ENCODE results near the gene GGT1.
"Not testable (repeated sequence)": the region's sequence is repeated elsewhere in the genome, so short reads cannot be mapped to it uniquely, and the experiment has no call there.

GGT1 gene

DNA sequence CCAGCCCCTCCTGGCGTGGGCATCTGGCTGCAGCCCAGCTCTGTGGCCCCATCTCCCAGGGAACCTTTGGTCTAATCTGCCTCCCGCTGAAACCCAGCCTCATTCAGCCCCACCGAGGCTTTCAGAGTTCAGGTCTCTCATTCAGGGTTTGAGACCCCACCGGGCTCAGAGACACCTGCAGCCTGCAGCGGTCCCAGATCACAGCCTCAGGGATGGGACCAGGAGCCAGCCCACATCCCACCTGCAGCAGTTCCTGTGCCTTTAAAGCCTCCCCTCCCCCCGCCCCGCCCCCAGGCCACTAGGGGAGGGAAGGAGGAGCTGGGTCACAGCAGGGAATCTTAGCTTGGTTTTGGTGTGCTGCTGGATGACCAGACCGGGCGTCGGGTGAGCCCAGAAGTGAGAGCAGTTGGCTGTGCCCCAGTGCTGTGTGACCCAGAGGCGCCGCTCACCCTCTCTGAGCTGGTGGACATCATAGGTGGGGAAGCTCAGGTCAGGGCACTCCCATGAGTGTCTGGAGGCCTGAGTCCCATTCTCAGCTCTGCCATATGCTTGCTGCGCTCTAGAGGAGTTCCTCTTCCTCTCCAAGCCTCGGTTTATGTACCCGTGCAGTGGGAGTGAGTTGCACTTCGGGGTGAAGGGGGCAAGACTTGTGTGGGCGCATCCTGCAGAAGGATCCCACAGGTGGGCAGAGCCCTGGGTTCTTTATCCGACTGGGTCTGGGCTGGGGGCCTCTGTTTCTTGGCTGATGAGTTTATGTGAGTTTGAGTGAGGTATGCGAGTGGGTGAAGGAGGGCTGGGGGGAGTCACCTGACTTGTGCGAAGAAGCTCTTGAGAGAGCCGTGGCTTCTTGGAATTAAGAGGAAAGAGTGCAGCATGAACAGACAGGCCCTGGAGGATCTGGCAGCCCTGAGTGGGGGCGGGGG, at the start of gene GGT1:
TSS of gene GGT1 (plus strand) at position 347 of the 923 bp plus-strand sequence. CDS start 7,889 bp downstream, outside the sequence.
- peak in 1 of 2 experiments; percentile 59 for DNase-seq (ENCODE audit: low read depth in 1 of 2, low spot score in 1 of 2)
- in situ Hi-C loops (cut with HindIII; ENCODE audit: low pct_unique_long_range_greater_than_20kb, low sequenced_read_pairs): not testable (repeated sequence)

DNA sequence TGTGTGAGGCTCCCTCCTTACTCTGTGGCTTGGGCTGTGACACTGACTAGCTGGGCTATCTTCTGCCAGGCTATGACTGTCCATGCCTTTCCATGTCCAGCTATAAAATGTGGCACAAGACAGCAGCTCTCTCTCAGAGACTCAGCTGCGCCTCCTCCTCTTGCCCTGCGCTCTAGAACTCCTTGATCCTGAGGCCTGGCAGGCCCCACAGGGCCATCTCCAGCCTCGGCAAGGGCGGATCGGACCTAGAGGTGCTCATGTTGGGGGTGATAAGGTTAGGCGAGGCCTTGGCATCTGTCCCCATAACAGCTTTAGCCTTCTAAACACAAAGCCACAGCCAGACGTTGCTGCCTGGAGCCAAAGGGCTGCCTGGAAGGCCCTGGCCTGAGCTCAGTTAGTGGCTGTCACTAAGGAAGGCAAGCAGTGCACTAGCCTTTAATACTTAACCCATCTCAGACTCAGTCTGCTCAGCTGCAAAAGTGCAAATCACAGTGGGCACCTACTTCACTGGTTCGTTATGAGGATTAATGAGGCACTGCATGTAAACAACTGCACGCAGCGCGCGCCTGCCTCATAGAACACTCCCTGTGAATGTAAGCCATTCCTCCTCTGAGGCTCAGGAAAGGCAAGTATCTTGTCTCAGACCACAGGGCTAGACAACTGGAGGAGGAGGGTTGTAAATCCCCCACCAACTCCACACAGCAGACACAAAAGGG, 49.2 kb upstream of the GGT1 start:
- no peak for TF ChIP-seq JUND (IDR thresholded peaks at IDR 0.05; ENCODE audit: low read depth)
- in situ Hi-C loops (cut with HindIII; ENCODE audit: low pct_unique_long_range_greater_than_20kb, low sequenced_read_pairs): no loop called here
- no peak for DNase-seq (ENCODE audit: low read depth in 1 of 2, low spot score in 1 of 2)

DNA sequence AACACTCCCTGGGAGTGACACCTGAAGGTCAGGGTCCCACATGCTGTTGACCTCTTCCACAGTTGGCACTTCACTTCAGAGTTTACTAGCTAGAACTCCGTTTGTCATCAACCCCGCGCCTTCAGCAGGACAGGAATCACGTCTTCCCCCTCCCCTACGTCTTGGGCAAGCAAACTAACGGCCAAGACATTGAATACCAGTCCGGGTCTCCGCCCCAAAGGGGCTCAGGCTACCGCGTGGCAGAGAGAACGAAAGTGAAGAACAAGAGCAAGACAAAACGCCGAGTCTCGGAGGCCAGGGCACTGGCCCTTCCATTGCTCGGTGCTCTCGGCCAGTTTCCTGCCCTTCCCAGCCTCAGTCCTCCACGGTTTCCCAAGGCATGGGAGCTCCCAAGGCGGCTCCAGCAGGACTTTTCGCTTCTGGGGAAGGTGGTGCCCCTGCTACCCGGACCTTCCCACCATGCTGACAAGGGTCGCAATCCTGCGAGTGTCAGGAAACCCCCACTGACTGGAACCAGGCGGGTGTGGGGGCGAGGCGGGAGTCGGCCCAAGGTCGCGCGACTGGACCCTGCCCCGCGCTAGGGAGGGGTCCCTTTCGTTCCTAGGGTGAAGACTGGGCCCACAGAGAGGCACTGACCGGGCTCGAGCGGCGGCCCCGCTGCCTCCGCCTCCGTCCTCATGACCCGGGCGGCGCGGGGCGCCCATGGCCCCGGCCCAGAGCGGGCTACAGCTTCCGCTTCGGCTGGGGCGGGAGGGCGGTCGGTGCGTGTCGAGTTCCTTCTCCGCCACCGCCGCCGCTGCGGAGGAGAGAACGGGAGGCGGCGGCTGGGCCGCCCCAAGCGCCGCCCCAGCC, 48.5 kb upstream of the GGT1 start, which contains the start of gene GUCD1:
TSS of gene GUCD1 (minus strand) at position 826 of the 852 bp plus-strand sequence. CDS start at position 679, 147 bp downstream.
- in situ Hi-C loops (cut with HindIII; ENCODE audit: low pct_unique_long_range_greater_than_20kb, low sequenced_read_pairs): no loop called here
- no peak for TF ChIP-seq JUND (IDR thresholded peaks at IDR 0.05; ENCODE audit: low read depth)
- peak in 1 of 2 experiments; percentile 18 for DNase-seq (ENCODE audit: low read depth in 1 of 2, low spot score in 1 of 2)

DNA sequence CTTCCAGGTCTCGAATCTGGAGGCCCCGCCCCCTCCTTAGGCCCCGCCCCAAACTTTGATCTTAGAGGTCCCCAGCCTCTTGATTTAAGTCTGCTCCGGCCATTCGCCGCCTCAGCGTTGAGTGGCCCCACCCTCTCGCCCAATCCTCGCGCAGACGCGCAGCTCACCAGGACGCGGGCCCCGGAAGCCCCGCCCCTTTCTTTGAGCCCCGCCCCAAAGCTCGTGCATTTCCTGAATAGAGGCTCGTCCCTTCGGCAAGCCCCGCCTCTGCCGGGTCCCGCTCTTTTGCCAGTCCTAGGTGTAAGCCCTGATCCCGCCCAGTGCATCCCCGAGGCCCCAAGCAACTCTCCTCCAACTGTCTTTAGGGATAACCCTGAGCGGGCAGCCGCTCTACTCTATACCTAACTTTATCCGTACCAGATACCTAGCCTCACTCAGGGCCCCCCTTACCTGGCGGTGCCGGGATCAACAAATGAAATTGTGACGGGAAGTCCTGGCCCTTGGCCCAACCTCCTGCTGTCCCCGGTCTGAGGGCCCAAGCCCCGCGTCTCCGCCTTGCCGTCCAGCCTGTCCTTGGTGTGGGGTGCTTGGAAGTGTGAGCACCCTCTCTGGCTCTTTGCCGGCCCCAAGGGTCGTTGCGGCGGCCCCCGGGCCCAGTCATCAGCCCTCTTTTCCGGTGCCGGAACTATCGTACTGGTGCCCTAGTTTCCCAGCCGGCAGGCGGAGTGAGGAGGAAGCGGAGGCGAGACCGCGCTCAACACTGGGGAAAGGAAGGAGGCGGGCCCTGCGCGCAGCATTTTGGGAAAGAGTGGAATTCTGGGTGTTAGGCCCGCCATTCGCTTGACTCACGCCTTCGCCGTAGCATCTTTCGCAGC, 47.6 kb upstream of the GGT1 start, which contains the start of gene SNRPD3:
TSS of gene SNRPD3 (plus strand) at position 835 of the 875 bp plus-strand sequence. CDS start 1,676 bp downstream, outside the sequence.
- in situ Hi-C loops (cut with HindIII; ENCODE audit: low pct_unique_long_range_greater_than_20kb, low sequenced_read_pairs): no loop called here
- DNase-seq (ENCODE audit: low read depth in 1 of 2, low spot score in 1 of 2): peak; percentile 88 to 98
- no peak for TF ChIP-seq JUND (IDR thresholded peaks at IDR 0.05; ENCODE audit: low read depth)

DNA sequence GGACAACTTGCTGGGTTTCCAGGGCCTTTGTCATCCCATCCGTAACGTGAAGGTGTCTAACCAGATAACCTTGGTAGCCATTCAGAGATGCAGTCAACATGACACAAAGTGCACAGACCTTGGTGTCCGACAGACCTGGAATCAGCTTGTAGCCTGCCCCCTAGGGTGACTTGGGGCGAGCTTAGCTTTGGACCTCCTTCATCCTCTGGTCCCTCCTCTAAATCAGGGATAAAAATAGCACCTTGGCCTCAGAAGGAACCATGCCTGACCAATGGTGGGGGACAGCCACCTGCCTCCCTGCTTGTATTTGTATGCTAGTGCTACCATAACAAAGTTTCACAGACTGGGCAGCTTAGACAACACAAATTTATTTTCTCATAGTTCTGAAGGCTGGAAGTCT, 43.5 kb upstream of the GGT1 start:
- DNase-seq (ENCODE audit: low read depth in 1 of 2, low spot score in 1 of 2): no peak
- TF ChIP-seq JUND (IDR thresholded peaks at IDR 0.05; ENCODE audit: low read depth): no peak
- in situ Hi-C loops (cut with HindIII; ENCODE audit: low pct_unique_long_range_greater_than_20kb, low sequenced_read_pairs): no loop called here

DNA sequence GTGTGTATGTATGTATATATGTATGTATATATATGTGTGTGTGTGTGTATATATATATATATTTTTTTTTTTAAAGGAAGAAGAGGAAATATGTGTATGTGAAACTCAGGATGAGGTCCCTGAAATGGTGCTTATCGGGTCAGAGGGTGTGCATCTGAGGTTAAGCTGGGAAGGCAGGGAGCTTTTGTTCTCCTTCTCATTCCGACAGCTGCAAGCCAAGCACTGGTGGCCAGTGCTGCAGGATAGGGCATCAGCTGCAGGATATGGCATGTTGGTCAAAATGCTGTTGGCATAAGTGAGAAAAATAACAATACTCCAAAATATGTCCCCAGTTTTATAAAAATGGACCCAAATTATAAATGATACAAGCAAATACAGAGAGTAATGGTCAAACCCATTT, 39.7 kb upstream of the GGT1 start:
- in situ Hi-C loops (cut with HindIII; ENCODE audit: low pct_unique_long_range_greater_than_20kb, low sequenced_read_pairs): no loop called here
- TF ChIP-seq JUND (IDR thresholded peaks at IDR 0.05; ENCODE audit: low read depth): no peak
- DNase-seq (ENCODE audit: low read depth in 1 of 2, low spot score in 1 of 2): no peak

DNA sequence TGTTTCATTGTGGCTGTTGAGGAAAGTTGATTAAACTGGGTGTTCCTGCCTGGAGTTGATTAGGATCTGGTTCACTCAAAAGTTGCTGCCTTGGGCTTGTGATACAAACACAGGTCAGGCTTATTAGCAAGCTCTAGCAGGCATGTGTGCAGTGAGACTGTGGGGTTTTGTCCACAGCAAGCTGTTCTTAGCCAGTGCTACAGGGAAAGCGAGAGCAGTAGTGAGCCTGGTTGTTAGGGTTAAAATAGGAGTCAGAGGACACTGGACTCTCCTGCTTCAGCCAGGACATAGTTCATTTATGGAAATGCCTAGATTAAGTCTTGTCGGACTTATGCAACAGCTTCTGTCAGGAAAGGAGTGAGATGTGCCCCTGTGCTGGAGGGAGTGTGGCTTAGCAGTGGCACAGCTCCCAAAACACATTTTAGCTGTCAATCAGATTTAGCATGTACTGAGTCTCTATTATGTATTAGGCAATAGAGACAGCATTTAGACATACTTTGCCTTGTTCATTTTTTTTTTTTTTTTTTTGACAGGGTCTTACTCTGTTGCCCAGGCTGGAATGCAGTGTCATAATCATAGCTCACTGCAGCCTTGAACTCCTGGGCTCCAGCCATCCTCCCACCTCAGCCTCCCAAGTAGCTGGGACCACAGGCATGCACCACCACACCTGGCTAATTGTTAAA, 38.5 kb upstream of the GGT1 start:
- in situ Hi-C loops (cut with HindIII; ENCODE audit: low pct_unique_long_range_greater_than_20kb, low sequenced_read_pairs): no loop called here
- TF ChIP-seq JUND (IDR thresholded peaks at IDR 0.05; ENCODE audit: low read depth): no peak
- DNase-seq (ENCODE audit: low read depth in 1 of 2, low spot score in 1 of 2): no peak

DNA sequence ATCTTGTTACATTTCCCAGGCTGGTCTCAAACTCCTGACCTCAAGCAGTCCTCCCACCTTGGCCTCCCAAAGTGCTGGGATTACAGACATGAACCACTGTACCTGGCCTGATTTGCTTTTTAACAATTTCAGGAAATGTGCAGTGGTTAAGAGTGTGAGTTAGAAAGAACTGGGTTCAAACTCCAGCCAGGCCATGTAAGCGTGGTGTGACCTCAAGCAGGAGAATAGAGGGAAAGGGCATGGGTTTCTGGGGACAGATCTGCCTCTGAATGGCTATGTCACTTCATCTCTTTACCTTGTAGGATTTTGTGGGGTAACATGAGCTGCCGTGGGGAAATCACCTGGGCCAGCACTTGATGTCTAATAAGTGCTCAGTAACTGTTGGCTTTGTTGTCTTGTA, 37.9 kb upstream of the GGT1 start:
- no peak for DNase-seq (ENCODE audit: low read depth in 1 of 2, low spot score in 1 of 2)
- in situ Hi-C loops (cut with HindIII; ENCODE audit: low pct_unique_long_range_greater_than_20kb, low sequenced_read_pairs): no loop called here
- no peak for TF ChIP-seq JUND (IDR thresholded peaks at IDR 0.05; ENCODE audit: low read depth)

DNA sequence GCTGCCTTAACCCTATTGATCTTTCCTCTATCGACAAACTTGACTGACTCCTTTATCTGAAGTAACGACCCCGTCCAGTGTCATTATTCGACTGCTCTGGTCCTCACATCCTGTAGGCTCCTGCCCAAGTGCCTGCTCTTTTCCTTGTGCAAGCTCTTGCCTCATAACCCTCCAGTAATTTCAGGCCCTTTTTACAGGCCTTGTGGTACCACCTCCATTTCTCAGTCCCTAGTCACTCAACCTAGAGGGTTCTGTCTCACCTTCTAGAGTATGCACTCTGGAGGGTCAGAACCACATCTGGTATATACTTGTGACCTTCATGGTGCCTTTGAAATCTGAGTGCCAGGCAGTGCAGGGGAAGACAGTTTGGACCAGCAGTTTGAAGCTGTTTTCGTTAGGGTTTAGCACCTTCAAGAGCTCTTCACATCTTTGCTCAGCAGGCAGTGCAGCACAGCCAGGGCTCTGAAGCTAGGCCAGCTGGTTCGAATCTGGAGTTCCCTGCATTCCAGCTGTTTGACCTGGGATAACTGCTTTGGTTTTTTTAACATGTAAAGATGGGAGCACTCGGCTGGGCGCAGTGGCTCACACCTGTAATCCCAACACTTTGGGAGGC, 36.0 kb upstream of the GGT1 start:
- DNase-seq (ENCODE audit: low read depth in 1 of 2, low spot score in 1 of 2): no peak
- TF ChIP-seq JUND (IDR thresholded peaks at IDR 0.05; ENCODE audit: low read depth): no peak
- in situ Hi-C loops (cut with HindIII; ENCODE audit: low pct_unique_long_range_greater_than_20kb, low sequenced_read_pairs): no loop called here

DNA sequence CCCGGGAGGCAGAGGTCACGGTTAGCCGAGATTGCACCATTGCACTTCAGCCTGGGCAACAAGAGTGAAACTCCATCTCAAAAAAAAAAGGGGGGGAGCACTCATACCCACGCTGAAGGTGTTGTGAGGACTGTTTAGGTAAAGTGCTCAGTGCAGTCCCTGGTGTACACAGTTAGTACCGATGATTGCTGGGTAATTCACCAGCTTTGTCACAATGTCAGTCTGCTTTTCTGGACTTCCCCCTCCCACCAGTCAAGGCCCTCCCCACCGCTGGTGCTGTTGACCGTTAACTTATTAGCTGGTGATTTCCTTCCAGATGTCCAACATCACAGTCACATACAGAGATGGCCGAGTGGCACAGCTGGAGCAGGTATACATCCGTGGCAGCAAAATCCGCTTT, 35.3 kb upstream of the GGT1 start:
- in situ Hi-C loops (cut with HindIII; ENCODE audit: low pct_unique_long_range_greater_than_20kb, low sequenced_read_pairs): no loop called here
- DNase-seq (ENCODE audit: low read depth in 1 of 2, low spot score in 1 of 2): no peak
- TF ChIP-seq JUND (IDR thresholded peaks at IDR 0.05; ENCODE audit: low read depth): no peak
